Fibroblast of peridontal ligament (primary cell): Measurements from ENCODE around the gene RAB11A.

Experiments
- DNase-seq: peaks from one replicate; pipeline ENCODE4 v3.0.0-alpha.2; 2010; ENCODE audit errors: extremely low read depth

Gene RAB11A

GRCh38 chr15:65916664-65917406 lies 47.5 kb downstream of the RAB11A start:
- peak; percentile 73 for DNase-seq

GRCh38 chr15:65917407-65917756 lies 48.1 kb downstream of the RAB11A start:
- no peak for DNase-seq

- DNase-seq, result no peak
Observed at GRCh38 chr15:65917936-65918335, 48.6 kb downstream of the RAB11A start.

GRCh38 chr15:65918357-65918920 lies 49.1 kb downstream of the RAB11A start:
- DNase-seq, result no peak

- no peak for DNase-seq
Observed at GRCh38 chr15:65918945-65919344, 49.7 kb downstream of the RAB11A start.

- DNase-seq, result no peak
Observed at GRCh38 chr15:65919353-65919752, 50.1 kb downstream of the RAB11A start.

GRCh38 chr15:65920121-65920520 lies 50.8 kb downstream of the RAB11A start:
- no peak for DNase-seq

- peak; percentile 56 for DNase-seq
Observed at GRCh38 chr15:65920825-65921309, 51.6 kb downstream of the RAB11A start.

- peak; percentile 6 for DNase-seq
Observed at GRCh38 chr15:65921780-65922179, 52.5 kb downstream of the RAB11A start.

- DNase-seq, result no peak
Observed at GRCh38 chr15:65922621-65923020, 53.3 kb downstream of the RAB11A start.

GRCh38 chr15:65923264-65923663 lies 54.0 kb downstream of the RAB11A start:
- no peak for DNase-seq

- no peak for DNase-seq
Observed at GRCh38 chr15:65924004-65924403, 54.7 kb downstream of the RAB11A start.

- DNase-seq, result no peak
Observed at GRCh38 chr15:65925338-65925737, 56.0 kb downstream of the RAB11A start.

- no peak for DNase-seq
Observed at GRCh38 chr15:65926459-65926858, 57.2 kb downstream of the RAB11A start.

- no peak for DNase-seq
Observed at GRCh38 chr15:65926899-65927298, 57.6 kb downstream of the RAB11A start.

GRCh38 chr15:65927545-65927944 lies 58.3 kb downstream of the RAB11A start:
- no peak for DNase-seq

- DNase-seq, result no peak
Observed at GRCh38 chr15:65929573-65929972, 60.3 kb downstream of the RAB11A start.

- no peak for DNase-seq
Observed at GRCh38 chr15:65930134-65930533, 60.8 kb downstream of the RAB11A start.

- no peak for DNase-seq
Observed at GRCh38 chr15:65931221-65931620, 61.9 kb downstream of the RAB11A start.

- no peak for DNase-seq
Observed at GRCh38 chr15:65935391-65935790, 66.1 kb downstream of the RAB11A start.

- no peak for DNase-seq
Observed at GRCh38 chr15:65936282-65936681, 67.0 kb downstream of the RAB11A start.

GRCh38 chr15:65937054-65937453 lies 67.8 kb downstream of the RAB11A start:
- DNase-seq, result no peak

- DNase-seq, result no peak
Observed at GRCh38 chr15:65937476-65937875, 68.2 kb downstream of the RAB11A start.

GRCh38 chr15:65938604-65939003 lies 69.3 kb downstream of the RAB11A start:
- no peak for DNase-seq
